Measurements from ENCODE around the gene FANK1. TPM values are rescaled to one million over a fixed set of nuclear protein-coding genes. Genes with fewer than 3 reads are reported as not detected.
"Not testable (repeated sequence)": the region's sequence is repeated elsewhere in the genome, so short reads cannot be mapped to it uniquely, and the experiment has no call there.

FANK1 gene
- total RNA-seq, 2 donors from 2014 or later: 0.60 to 4.5 TPM

DNA sequence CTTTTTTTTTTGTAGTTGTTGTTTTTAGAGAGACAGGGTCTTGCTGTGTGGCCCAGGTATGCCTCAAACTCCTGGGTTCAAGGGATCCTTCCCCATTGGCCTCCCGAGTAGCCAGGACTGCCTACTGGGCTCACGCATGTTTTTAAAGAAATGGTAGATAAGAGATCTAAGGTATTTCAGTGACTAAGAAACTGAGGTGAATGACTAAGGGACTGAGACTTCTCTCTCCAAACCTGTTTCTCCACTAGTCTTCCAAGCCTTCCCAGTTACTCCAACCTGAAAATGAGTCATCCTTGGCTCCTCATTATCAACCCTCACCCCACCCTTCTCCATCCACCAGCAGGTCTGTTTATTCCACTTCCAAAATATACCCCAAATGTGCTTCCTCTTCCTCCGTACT is 4.6 kb downstream of the FANK1 start:
- not testable (repeated sequence) for H3K27me3 Mint-ChIP-seq; H3K9me3 ChIP-seq (ENCODE audit: control insufficient read depth, low read length, poor library complexity, severe bottlenecking); H3K4me3 Mint-ChIP-seq; H3K36me3 Mint-ChIP-seq (ENCODE audit: low read depth); H3K27ac Mint-ChIP-seq; DNase-seq; ATAC-seq; H3K4me1 Mint-ChIP-seq

DNA sequence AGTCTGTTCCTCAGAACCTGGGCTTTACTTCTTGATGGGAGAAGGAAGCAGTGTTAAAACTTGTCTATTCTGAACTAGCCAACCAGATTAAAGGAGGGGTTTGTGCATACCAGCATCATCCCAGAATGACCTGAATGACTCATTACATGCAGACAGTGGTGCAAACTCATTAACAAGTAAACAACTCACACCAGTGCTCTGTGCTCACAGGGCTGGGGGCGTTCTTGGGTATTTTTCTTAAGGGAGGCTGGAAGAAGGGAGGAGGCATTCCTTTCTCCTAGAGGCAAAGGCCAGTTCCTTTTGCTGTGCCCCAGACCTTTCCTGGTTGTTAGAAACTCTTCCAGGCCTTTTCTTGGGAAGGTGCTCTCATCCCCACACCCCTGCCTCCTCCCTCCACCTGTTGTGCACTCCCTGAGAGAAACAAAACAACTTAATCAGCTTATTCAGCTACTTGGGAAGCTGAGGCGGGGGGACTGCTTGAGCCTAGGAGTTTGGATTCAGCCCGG is 6.8 kb downstream of the FANK1 start:
- DNase-seq; H3K4me3 Mint-ChIP-seq; H3K27ac Mint-ChIP-seq; H3K27me3 Mint-ChIP-seq; H3K4me1 Mint-ChIP-seq; H3K9me3 ChIP-seq (ENCODE audit: control insufficient read depth, low read length, poor library complexity, severe bottlenecking); ATAC-seq; H3K36me3 Mint-ChIP-seq (ENCODE audit: low read depth): not testable (repeated sequence)

DNA sequence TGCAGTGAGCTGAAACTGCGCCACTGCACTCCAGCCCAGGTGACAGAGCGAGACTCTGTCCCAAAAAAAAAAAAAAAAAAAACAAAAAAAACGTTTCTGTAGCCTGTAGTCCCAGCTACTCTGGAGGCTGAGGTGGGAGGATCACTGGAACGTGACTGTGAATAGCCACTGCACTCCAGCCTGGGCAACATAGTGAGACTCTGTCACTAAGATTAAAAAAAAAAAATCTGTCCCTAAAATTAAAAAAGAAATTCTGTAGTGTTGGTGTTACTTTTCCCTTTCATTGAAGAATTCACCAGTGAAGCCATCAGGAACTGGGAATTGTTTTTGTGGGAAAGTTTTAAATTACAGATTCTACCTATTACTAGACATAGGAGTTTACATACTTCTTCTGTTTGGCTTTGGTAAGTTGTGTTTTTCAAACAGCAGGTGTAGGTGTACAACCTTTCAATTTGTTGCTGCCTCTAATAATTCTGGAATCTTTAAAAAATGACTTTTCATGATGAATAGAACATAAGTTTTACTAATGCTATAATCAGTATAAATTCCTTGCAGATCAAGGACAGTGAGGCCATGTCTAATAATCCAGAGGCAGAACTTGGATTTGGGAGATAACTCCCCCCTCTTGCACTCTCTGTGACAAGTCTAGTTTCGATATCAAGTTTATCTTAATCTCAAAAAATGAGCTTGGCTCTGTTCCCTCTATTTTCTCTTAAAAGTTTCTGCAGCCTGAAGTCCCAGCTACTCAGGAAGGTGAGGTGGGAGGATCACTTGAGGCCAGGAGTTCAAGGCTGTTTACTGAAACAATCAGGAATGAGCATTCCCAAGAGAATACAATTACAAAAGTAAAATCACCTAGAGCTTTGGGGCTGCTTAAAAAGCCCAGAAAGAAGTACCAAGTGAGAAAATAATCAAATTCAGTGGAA is 9.0 kb downstream of the FANK1 start:
- not testable (repeated sequence) for H3K36me3 Mint-ChIP-seq (ENCODE audit: low read depth); H3K27me3 Mint-ChIP-seq; ATAC-seq; DNase-seq; H3K4me1 Mint-ChIP-seq; H3K27ac Mint-ChIP-seq; H3K4me3 Mint-ChIP-seq; H3K9me3 ChIP-seq (ENCODE audit: control insufficient read depth, low read length, poor library complexity, severe bottlenecking)

DNA sequence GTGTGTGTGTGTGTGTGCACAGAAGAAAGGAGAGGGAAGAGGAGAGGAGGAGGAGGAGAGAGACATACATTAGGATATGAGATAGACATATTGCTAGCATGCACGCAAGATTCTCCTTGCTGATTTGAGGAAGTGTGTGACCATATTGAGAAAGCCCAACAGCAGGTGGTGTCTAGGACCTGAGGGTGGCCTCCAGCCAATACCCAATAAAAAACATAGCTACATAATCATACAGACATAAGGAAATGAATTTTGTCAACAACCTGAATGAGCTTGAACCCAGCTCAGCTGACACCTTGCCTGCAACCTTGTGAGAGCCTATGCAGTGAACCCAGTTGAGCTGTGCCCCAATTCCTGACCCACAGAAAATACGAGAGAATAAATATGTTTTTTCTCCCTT is 11.2 kb downstream of the FANK1 start:
- H3K4me1 Mint-ChIP-seq; ATAC-seq; DNase-seq; H3K27ac Mint-ChIP-seq; H3K36me3 Mint-ChIP-seq (ENCODE audit: low read depth); H3K9me3 ChIP-seq (ENCODE audit: control insufficient read depth, low read length, poor library complexity, severe bottlenecking); H3K4me3 Mint-ChIP-seq: not testable (repeated sequence)
- peaks cover 13% of the 10 kb centered on the region for H3K27me3 Mint-ChIP-seq

DNA sequence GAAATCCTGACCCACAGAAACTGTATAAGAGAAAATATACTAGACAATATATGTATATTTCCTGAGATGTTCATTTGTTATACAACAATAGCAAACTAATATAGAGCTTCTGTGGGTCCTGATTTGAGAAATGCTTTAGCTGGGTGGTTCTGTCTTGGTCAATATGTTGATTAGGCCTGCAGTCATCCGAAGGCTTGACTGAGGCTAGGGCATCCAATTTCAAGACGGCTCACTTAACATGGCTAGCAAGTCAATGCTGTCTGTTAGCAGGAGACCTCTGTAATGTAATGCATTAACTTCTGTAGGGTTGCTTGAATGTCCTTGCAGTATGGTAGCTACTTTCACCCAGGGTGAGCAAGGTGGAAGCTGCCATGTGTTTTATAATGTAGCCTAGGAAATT is 12.4 kb downstream of the FANK1 start:
- not testable (repeated sequence) for H3K4me3 Mint-ChIP-seq; ATAC-seq; H3K36me3 Mint-ChIP-seq (ENCODE audit: low read depth); DNase-seq; H3K9me3 ChIP-seq (ENCODE audit: control insufficient read depth, low read length, poor library complexity, severe bottlenecking); H3K4me1 Mint-ChIP-seq; H3K27ac Mint-ChIP-seq
- peaks cover 18% of the 10 kb centered on the region for H3K27me3 Mint-ChIP-seq

DNA sequence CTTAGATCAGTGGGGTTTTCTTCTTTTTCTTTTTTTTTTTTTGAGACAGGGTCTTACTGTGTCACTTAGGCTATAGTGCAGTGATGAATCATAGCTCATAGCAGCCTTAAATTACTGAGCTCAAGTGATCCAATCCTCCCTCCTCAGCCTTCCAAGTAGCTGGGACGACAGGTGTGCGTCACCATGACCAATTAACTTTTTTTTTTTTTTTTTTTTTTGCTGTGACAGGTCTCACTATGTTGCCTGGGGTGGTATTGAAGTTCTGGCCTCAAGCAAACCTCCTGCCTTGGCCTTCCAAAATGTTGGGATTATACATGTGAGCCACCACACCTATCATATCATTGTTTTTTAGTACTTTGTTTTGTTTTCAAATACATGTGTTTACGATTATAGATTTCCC is 13.1 kb downstream of the FANK1 start:
- peaks cover 21% of the 10 kb centered on the region for H3K27me3 Mint-ChIP-seq
- not testable (repeated sequence) for H3K4me3 Mint-ChIP-seq; ATAC-seq; H3K27ac Mint-ChIP-seq; H3K9me3 ChIP-seq (ENCODE audit: control insufficient read depth, low read length, poor library complexity, severe bottlenecking); H3K4me1 Mint-ChIP-seq; H3K36me3 Mint-ChIP-seq (ENCODE audit: low read depth); DNase-seq

DNA sequence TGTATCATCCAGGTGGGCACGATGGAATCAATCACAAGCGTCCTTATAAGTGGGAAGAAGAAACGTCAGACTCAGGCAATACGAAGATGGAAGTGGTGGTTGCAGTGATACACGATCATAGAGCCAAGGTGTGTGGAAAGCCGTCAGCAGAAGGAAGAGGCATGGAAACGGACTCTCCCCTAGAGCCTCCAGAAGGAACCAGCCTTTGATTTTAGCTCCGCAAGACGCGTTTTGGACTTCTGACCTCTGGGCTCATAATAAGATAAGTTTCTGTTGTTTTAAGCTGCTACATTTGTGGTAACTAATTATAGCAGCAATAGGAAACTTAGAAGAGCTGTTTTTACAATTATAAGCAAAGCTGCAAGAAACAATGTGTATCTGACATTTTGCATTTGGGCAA is 14.8 kb downstream of the FANK1 start:
- no peaks in the 10 kb centered on the region for H3K36me3 Mint-ChIP-seq (ENCODE audit: low read depth)
- ATAC-seq: no peak
- no peak overlapping the region for H3K4me3 Mint-ChIP-seq
- H3K27me3 Mint-ChIP-seq: peaks cover 21% of the 10 kb centered on the region
- no peaks in the 10 kb centered on the region for H3K9me3 ChIP-seq (ENCODE audit: control insufficient read depth, low read length, poor library complexity, severe bottlenecking)
- DNase-seq: no peak
- no peaks in the 10 kb centered on the region for H3K4me1 Mint-ChIP-seq
- H3K27ac Mint-ChIP-seq: no peak overlapping the region

DNA sequence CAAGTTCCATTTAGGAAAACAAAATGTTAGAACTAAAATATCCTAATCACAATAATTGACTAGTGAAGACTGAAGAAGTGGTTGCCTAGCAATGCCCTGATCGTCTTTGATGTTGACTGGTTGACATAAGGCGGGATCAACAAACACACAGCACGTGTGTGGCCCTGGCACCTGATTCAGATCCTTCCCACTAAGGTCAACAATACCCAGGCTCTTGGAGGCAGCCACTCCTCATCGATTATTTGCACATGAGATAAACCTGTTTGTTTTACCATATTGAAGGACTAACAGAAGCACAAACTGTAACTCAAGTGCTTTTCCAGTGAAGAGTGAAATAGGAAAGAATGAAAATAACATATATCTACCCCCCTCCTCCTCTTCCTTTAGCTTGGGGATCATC is 15.6 kb downstream of the FANK1 start:
- Mint-ChIP-seq H3K36me3 (ENCODE audit: low read depth) (no peaks in the 10 kb centered on the region), H3K4me3 (no peak overlapping the region), H3K27me3 (peaks cover 23% of the 10 kb centered on the region), H3K4me1 (no peaks in the 10 kb centered on the region), H3K27ac (no peak overlapping the region)
- no peaks in the 10 kb centered on the region for H3K9me3 ChIP-seq (ENCODE audit: control insufficient read depth, low read length, poor library complexity, severe bottlenecking)
- DNase-seq (no peak), ATAC-seq (no peak)

DNA sequence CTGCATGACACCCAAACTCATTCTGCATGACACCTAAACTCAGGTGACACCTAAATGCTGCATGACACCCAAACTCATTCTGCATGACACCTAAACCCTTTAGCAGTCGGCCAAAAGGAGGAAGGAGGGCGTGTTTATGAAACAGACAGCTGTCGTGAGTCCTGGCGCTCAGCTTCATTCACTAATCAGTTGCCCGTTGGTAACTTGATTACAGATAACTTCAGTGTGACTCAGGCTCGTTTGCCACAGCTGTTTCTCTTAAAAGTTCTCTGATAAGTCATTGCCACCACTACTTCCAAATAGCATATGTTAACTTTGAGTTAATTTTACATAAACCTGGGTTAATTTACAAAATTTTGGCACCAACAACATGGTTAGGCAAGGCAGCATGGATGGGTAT is 16.9 kb downstream of the FANK1 start:
- ATAC-seq; H3K9me3 ChIP-seq (ENCODE audit: control insufficient read depth, low read length, poor library complexity, severe bottlenecking); H3K36me3 Mint-ChIP-seq (ENCODE audit: low read depth); H3K4me1 Mint-ChIP-seq; DNase-seq; H3K4me3 Mint-ChIP-seq; H3K27ac Mint-ChIP-seq: not testable (repeated sequence)
- peaks cover 20% of the 10 kb centered on the region for H3K27me3 Mint-ChIP-seq

DNA sequence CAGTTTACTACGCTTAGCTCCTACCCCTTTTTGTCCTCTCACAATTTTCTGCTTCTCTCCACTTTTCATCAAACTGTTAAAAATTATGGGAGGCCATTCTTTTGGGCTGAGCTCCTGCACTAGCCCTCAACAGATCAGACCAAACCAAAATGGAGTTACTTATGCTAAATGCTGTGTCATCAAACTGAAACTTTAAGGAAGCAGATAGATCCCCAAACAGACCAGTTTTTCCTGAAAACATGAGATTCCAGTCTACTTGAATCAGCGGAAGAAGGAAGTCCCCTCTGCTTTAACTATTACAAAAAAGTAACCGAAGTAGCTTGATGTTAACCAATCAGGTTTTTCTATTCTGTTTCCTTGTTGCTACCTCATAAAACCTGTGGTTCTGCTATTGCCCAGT is 20.6 kb downstream of the FANK1 start:
- Mint-ChIP-seq H3K4me3 (no peak overlapping the region), H3K4me1 (peaks cover 5% of the 10 kb centered on the region), H3K27ac (no peak overlapping the region), H3K27me3 (peaks cover 12% of the 10 kb centered on the region), H3K36me3 (ENCODE audit: low read depth) (no peaks in the 10 kb centered on the region)
- DNase-seq: no peak
- ATAC-seq: no peak
- H3K9me3 ChIP-seq (ENCODE audit: control insufficient read depth, low read length, poor library complexity, severe bottlenecking): no peaks in the 10 kb centered on the region

DNA sequence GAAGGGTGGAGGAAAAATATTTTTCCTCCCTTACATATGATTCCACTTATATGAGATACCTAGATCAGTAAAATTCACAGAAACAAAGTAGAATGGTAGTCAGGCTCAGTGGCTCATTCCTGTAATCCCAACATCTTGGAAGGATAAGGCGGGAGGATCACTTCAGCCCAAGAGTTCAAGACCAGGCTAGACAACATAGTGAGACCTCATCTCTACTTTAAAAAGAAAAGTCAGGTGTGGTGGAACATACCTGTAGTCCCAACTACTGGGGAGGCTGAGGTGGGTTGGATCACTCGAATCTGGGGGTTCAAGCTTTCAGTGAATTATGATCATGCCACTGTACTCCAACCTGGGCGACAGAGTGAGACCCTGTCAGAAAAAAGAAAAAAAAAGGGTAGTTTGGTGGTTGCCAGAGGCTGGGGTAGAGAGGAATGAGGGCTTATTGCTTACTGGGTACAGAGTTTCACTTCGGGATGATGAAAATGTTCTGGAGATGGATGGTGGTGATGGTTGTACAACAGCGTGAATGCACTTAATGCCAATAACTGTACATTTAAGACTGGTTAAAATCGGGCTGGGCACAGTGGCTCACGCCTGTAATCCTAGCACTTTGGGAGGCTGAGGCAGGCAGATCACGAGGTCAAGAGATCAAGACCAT is 21.5 kb downstream of the FANK1 start:
- H3K36me3 Mint-ChIP-seq (ENCODE audit: low read depth); H3K27ac Mint-ChIP-seq; ATAC-seq; DNase-seq; H3K4me1 Mint-ChIP-seq; H3K9me3 ChIP-seq (ENCODE audit: control insufficient read depth, low read length, poor library complexity, severe bottlenecking); H3K4me3 Mint-ChIP-seq: not testable (repeated sequence)
- H3K27me3 Mint-ChIP-seq: peaks cover 12% of the 10 kb centered on the region

DNA sequence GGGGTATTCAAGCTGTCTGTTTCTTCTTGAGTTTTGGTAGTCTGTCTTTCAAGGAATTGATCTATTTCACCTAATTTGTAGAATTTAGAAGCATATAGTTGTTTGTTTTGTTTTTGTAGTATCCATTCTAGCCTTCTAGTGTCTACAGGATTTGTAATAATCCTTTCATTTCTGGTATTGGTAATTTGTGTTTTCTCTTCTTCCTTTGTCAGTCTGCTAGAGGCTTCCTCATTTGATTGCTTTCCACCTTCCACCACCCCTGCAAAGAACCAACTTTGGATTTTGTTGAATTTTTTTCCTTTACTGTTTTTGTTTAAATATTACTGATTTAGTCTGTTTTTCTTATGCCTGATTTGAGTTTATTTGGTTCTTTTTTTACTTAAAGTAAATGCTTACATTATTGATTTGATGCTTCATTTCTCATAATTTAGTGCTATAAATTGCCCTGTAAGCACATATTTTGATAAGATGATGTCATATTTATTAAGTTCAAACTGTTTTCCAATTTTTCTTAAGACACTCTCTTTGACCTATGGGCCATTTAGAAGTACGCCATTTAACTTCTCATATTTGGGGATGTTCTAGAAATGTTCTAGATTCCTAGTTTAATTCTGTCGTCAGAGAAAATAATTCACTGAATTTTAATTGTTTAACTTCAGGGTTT is 25.4 kb downstream of the FANK1 start:
- not testable (repeated sequence) for H3K4me1 Mint-ChIP-seq; H3K9me3 ChIP-seq (ENCODE audit: control insufficient read depth, low read length, poor library complexity, severe bottlenecking); H3K4me3 Mint-ChIP-seq; H3K27ac Mint-ChIP-seq; ATAC-seq; H3K27me3 Mint-ChIP-seq; DNase-seq; H3K36me3 Mint-ChIP-seq (ENCODE audit: low read depth)

DNA sequence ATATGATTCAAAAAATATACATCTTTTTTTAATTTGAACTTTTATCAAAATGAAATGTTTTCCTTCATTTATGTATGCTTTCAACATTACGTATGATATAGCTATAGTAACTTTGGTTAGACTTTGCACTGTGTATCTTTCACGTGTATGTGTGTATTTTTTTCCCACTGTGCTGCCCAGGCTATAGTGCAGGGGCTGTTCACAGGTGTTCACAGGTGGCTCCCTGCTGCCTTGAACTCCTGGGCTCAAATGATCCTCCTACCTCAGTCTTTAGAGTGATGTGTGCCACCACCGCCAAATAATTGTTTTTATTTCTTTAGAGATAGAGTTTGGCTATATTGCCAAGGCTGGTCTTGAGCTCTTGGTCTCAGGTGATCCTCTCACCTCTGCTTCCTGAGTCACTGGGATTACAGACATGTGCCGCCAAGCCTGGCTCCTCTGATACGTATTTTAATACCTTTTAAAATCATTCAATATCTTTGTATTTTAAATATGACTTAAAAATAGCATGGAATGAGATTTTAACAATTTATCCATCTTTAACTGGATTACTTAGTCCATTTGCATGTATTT is 29.0 kb downstream of the FANK1 start:
- peaks cover 9% of the 10 kb centered on the region for H3K27me3 Mint-ChIP-seq
- H3K27ac Mint-ChIP-seq: no peak overlapping the region
- ATAC-seq: no peak

More for the DNA sequence above, 29.0 kb downstream of the FANK1 start:
- no peaks in the 10 kb centered on the region for H3K36me3 Mint-ChIP-seq (ENCODE audit: low read depth)
- no peak for DNase-seq
- no peak overlapping the region for H3K4me3 Mint-ChIP-seq
- H3K9me3 ChIP-seq (ENCODE audit: control insufficient read depth, low read length, poor library complexity, severe bottlenecking): no peaks in the 10 kb centered on the region
- H3K4me1 Mint-ChIP-seq: peaks cover 4% of the 10 kb centered on the region
